Liver (tissue), 9 donors: ENCODE results near the gene POFUT2. TPM values are rescaled to one million over a fixed set of nuclear protein-coding genes. Genes with fewer than 3 reads are reported as not detected.

Experiments
- DNase-seq: peaks from one replicate; pipeline ENCODE4 v3.0.0-alpha.2; 2017; ENCODE audit warnings: low spot score
- H3K27ac ChIP-seq, 2 donors: one replicate each; pipeline ENCODE4 v1.7.0; 2013; ENCODE audit warnings: inconsistent platforms in 2 of 2, low read length in 2 of 2, control low read depth in 1 of 2, low read depth in 1 of 2, mild to moderate bottlenecking in 1 of 2
- H3K27me3 ChIP-seq, 4 donors: one replicate each; pipeline versions ENCODE4 v1.6.1 to v1.7.0; 2013; ENCODE audit warnings: low read length in 3 of 4, inconsistent platforms in 1 of 4, mild to moderate bottlenecking in 1 of 4, moderate library complexity in 1 of 4; ENCODE audit not compliant: control insufficient read depth in 4 of 4, insufficient read depth in 4 of 4
- H3K36me3 ChIP-seq, 4 donors: one replicate each; pipeline versions ENCODE4 v1.6.1 to v1.7.0; 2013; ENCODE audit warnings: low read length in 3 of 4, mild to moderate bottlenecking in 3 of 4, low read depth in 1 of 4, moderate library complexity in 1 of 4; ENCODE audit not compliant: control insufficient read depth in 4 of 4, insufficient read depth in 3 of 4
- H3K4me1 ChIP-seq, 4 donors: one replicate each; pipeline versions ENCODE4 v1.6.1 to v1.7.0; 2013; ENCODE audit warnings: low read length in 3 of 4, mild to moderate bottlenecking in 3 of 4, moderate library complexity in 1 of 4; ENCODE audit not compliant: control insufficient read depth in 4 of 4, insufficient read depth in 4 of 4
- H3K4me3 ChIP-seq, 3 donors: one replicate each; pipeline versions ENCODE4 v1.6.1 to v1.7.0; 2013; ENCODE audit warnings: low read length in 3 of 3, control low read depth in 1 of 3, low read depth in 1 of 3, mild to moderate bottlenecking in 1 of 3
- H3K9ac ChIP-seq, 2 donors: one replicate each; pipeline ENCODE4 v1.7.0; 2013; ENCODE audit warnings: low read length in 2 of 2, mild to moderate bottlenecking in 2 of 2, moderate library complexity in 2 of 2, control low read depth in 1 of 2, low read depth in 1 of 2
- H3K9me3 ChIP-seq, 4 donors: one replicate each; pipeline versions ENCODE4 v1.6.1 to v1.7.0; 2013; ENCODE audit warnings: low read length in 3 of 4; ENCODE audit not compliant: control insufficient read depth in 4 of 4
- ATF3 ChIP-seq: IDR thresholded peaks from 2 replicates; pipeline ENCODE4 v1.6.1; 2016; ENCODE audit warnings: antibody characterized with exemption
- EGR1 ChIP-seq, 2 donors: IDR thresholded peaks; 2 replicates each; pipeline ENCODE4 v1.6.1; 2016 to 2018; ENCODE audit warnings: antibody characterized with exemption in 2 of 2, low read depth in 2 of 2
- FOXA1 ChIP-seq: IDR thresholded peaks from 2 replicates; pipeline ENCODE4 v1.6.1; 2016; ENCODE audit warnings: antibody characterized with exemption
- FOXA2 ChIP-seq: IDR thresholded peaks from 2 replicates; pipeline ENCODE4 v1.6.1; 2016; ENCODE audit warnings: antibody characterized with exemption
- GABPA ChIP-seq, 2 donors: IDR thresholded peaks in 1 of 2; conservative IDR thresholded peaks in 1 of 2; 2 replicates each; pipeline ENCODE4 v1.6.1; 2016; ENCODE audit warnings: antibody characterized with exemption in 2 of 2, mild to moderate bottlenecking in 1 of 2, moderate library complexity in 1 of 2
- HNF4A ChIP-seq, 2 donors: conservative IDR thresholded peaks; 2 replicates each; pipeline ENCODE4 v1.6.1; 2016; ENCODE audit warnings: antibody characterized with exemption in 2 of 2, mild to moderate bottlenecking in 2 of 2
- HNF4G ChIP-seq: IDR thresholded peaks from 2 replicates; pipeline ENCODE4 v1.6.1; 2016; ENCODE audit warnings: antibody characterized with exemption
- JUND ChIP-seq, 2 donors: IDR thresholded peaks; 2 replicates each; pipeline ENCODE4 v1.6.1; 2016; ENCODE audit warnings: antibody characterized with exemption in 2 of 2
- MAX ChIP-seq: IDR thresholded peaks from 2 replicates; pipeline ENCODE4 v1.6.1; 2016; ENCODE audit warnings: antibody characterized with exemption
- NR2F2 ChIP-seq: IDR thresholded peaks from 2 replicates; pipeline ENCODE4 v1.6.1; 2016; ENCODE audit warnings: antibody characterized with exemption
- REST ChIP-seq: IDR thresholded peaks from 2 replicates; pipeline ENCODE4 v1.6.1; 2016; ENCODE audit warnings: antibody characterized with exemption, mild to moderate bottlenecking
- RXRA ChIP-seq, 2 donors: IDR thresholded peaks; 2 replicates each; pipeline ENCODE4 v1.6.1; 2017 to 2018; ENCODE audit warnings: antibody characterized with exemption in 2 of 2, mild to moderate bottlenecking in 1 of 2
- SP1 ChIP-seq: IDR thresholded peaks from 2 replicates; pipeline ENCODE4 v1.6.1; 2018; ENCODE audit warnings: antibody characterized with exemption, mild to moderate bottlenecking
- TAF1 ChIP-seq: conservative IDR thresholded peaks from 2 replicates; pipeline ENCODE4 v1.6.1; 2016; ENCODE audit warnings: antibody characterized with exemption, mild to moderate bottlenecking
- YY1 ChIP-seq: IDR thresholded peaks from 2 replicates; pipeline ENCODE4 v1.6.1; 2016; ENCODE audit warnings: antibody characterized with exemption, mild to moderate bottlenecking
- WGBS: extraction: QIAGEN DNeasy Blood & Tissue Kit; methylation state at CpG from one replicate; pipeline ENCODE4 v1.1.7; 2013; 5-methylcytosine and 5-hydroxymethylcytosine counted together
- polyA plus RNA-seq, 2 donors: library from polyadenylated mRNA; stranded (reverse) in 1 of 2; unstranded in 1 of 2; fragments of 200-250 nt in 1 of 2; fragments of >200 nt in 1 of 2; fragmentation: Nextera tagmentation in 1 of 2; extraction: Ambion mirVana in 1 of 2; gene quantifications; one replicate each; pipeline versions ENCODE4 v1.2.1 to v1.2.3, GENCODE V29; 2013 to 2015
- total RNA-seq, 2 donors: library from RNA; depleted of rRNA; stranded (reverse); fragments of >200 nt; gene quantifications; one replicate each; pipeline ENCODE4 v1.2.3, GENCODE V29; 2014
- TF ChIP-seq, protein P1 (sequence below): IDR thresholded peaks from 2 replicates; pipeline ENCODE4 v1.6.1; 2016; ENCODE audit warnings: antibody characterized with exemption
- donor health status: healthy.
- donor health status: healthy.
- donor health status: healthy.
- donor health status: healthy.
- donor health status: healthy.

POFUT2 gene
- total and polyA plus RNA-seq, 4 donors: 3.3 to 15.6 (median 7.9) TPM

- Histone ChIP-seq H3K4me3 (no peak overlapping the region), H3K9me3 (no peaks in the 10 kb centered on the region), H3K27me3 (no peaks in the 10 kb centered on the region), H3K36me3 (peaks cover 17 to 36% (median 21%) of the 10 kb centered on the region in 4 donors), H3K4me1 (peaks cover 2 to 18% (median 10%) of the 10 kb centered on the region in 4 donors), H3K9ac (no peak overlapping the region), H3K27ac (no peak overlapping the region)
- DNase-seq: no peak
- TF ChIP-seq SP1 (no peak), HNF4A (conservative IDR thresholded peaks at IDR 0.05) (no peak), MAX (no peak), RXRA (IDR thresholded peaks at IDR 0.05) (no peak), NR2F2 (no peak), TAF1 (no peak), HNF4G (no peak), YY1 (no peak)
- whole genome bisulfite sequencing: 96% methylated on average over 34 of the region's 34 CpGs
Measured at GRCh38 chr21:45264912-45265515, 22.7 kb downstream of the POFUT2 start.

- H3K9me3 ChIP-seq: no peaks in the 10 kb centered on the region
- peaks cover 2 to 15% (median 10%) of the 10 kb centered on the region in 4 donors for H3K4me1 ChIP-seq
- H3K9ac ChIP-seq: no peak overlapping the region
- H3K27ac ChIP-seq: no peak overlapping the region
- no peak overlapping the region for H3K4me3 ChIP-seq
- DNase-seq: peak; percentile 12
- H3K27me3 ChIP-seq: no peaks in the 10 kb centered on the region
- H3K36me3 ChIP-seq: peaks cover 17 to 32% (median 19%) of the 10 kb centered on the region in 4 donors
- TF ChIP-seq HNF4G: no peak
- TF ChIP-seq REST: no peak
- TF ChIP-seq MAX: no peak
- no peak for TF ChIP-seq GABPA (IDR thresholded peaks at IDR 0.05 in 1 of 2, conservative IDR thresholded peaks at IDR 0.05 in 1 of 2)
- no peak for TF ChIP-seq TAF1
- 90% methylated on average over 23 of the region's 23 CpGs for WGBS
Measured at GRCh38 chr21:45264146-45264911, 23.4 kb downstream of the POFUT2 start.

DNA sequence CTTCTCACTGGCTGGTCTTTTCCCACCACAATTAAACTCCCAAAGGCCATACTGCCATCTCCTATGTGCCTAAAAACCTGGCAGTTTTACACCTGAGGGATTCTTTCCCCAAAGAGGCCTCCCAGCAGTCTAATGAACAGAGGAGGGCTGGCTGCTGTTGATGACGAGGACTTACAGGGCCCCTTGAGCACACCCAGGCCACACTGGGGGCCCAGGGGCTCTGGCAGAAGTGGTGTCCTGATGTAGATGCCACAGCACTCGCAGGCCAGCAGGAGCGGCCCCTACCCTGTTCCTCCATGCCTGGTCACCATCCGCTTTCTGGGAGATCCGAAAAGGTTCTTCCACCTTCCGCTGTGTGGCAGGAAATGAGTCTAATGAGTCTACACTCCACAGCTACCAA, 24.2 kb downstream of the POFUT2 start:
- H3K9ac ChIP-seq: no peak overlapping the region
- peaks cover 17 to 32% (median 19%) of the 10 kb centered on the region in 4 donors for H3K36me3 ChIP-seq
- no peaks in the 10 kb centered on the region for H3K27me3 ChIP-seq
- peaks cover 2 to 15% (median 10%) of the 10 kb centered on the region in 4 donors for H3K4me1 ChIP-seq
- peak; percentile 16 for DNase-seq
- no peak overlapping the region for H3K4me3 ChIP-seq
- WGBS: 84% methylated on average over 6 of the region's 6 CpGs
- H3K9me3 ChIP-seq: no peaks in the 10 kb centered on the region
- no peak overlapping the region for H3K27ac ChIP-seq
- TF ChIP-seq MAX (no peak), REST (no peak), EGR1 (IDR thresholded peaks at IDR 0.05; ENCODE audit: low read depth in 2 of 2) (no peak), HNF4A (conservative IDR thresholded peaks at IDR 0.05) (no peak), JUND (IDR thresholded peaks at IDR 0.05) (no peak), FOXA1 (no peak), FOXA2 (no peak), ATF3 (no peak), NR2F2 (no peak)
- TF ChIP-seq, protein P1, sequence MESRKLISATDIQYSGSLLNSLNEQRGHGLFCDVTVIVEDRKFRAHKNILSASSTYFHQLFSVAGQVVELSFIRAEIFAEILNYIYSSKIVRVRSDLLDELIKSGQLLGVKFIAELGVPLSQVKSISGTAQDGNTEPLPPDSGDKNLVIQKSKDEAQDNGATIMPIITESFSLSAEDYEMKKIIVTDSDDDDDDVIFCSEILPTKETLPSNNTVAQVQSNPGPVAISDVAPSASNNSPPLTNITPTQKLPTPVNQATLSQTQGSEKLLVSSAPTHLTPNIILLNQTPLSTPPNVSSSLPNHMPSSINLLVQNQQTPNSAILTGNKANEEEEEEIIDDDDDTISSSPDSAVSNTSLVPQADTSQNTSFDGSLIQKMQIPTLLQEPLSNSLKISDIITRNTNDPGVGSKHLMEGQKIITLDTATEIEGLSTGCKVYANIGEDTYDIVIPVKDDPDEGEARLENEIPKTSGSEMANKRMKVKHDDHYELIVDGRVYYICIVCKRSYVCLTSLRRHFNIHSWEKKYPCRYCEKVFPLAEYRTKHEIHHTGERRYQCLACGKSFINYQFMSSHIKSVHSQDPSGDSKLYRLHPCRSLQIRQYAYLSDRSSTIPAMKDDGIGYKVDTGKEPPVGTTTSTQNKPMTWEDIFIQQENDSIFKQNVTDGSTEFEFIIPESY: no peak
